Gastroesophageal sphincter (tissue), 4 donors: ENCODE data around the gene PLA1A. TPM values are rescaled to one million over a fixed set of nuclear protein-coding genes. Genes with fewer than 3 reads are reported as not detected.
"Not testable (repeated sequence)": the region's sequence is repeated elsewhere in the genome, so short reads cannot be mapped to it uniquely, and the experiment has no call there.

Experiments
- ATAC-seq: fragments of 150-250 bp; one replicate; pipeline ENCODE4 v1.9.1; 2016; ENCODE audit warnings: mild to moderate bottlenecking, moderate library complexity
- H3K27ac ChIP-seq, 4 donors: fragments of 200-600 bp; sonication (generic) in 3 of 4; 1 replicate in 3 of 4; 2 replicates in 1 of 4; pipeline ENCODE4 v1.5.1; 2016 to 2019
- H3K27me3 ChIP-seq: fragments of 200-600 bp; sonication (generic); one replicate; pipeline ENCODE4 v1.5.1; 2019
- H3K36me3 ChIP-seq, 2 donors: fragments of 200-600 bp; sonication (generic); one replicate each; pipeline ENCODE4 v1.5.1; 2019; ENCODE audit warnings: control low read depth in 1 of 2
- H3K4me1 ChIP-seq, 3 donors: fragments of 200-600 bp; sonication (generic); 1 replicate in 2 of 3; 2 replicates in 1 of 3; pipeline ENCODE4 v1.5.1; 2016 to 2019; ENCODE audit warnings: control low read depth in 2 of 3
- H3K4me3 ChIP-seq, 2 donors: fragments of 200-600 bp; sonication (generic); one replicate each; pipeline ENCODE4 v1.5.1; 2019; ENCODE audit warnings: mild to moderate bottlenecking in 1 of 2, moderate library complexity in 1 of 2
- H3K9me3 ChIP-seq, 3 donors: fragments of 200-600 bp; sonication (generic); one replicate each; pipeline ENCODE4 v1.5.1; 2017 to 2019; ENCODE audit warnings: control low read depth in 2 of 3
- EP300 ChIP-seq: sonication (generic); formaldehyde crosslinking; IDR thresholded peaks from one replicate; pipeline ENCODE4 v1.6.1; 2017; ENCODE audit warnings: antibody characterized with exemption, mild to moderate bottlenecking
- POLR2A ChIP-seq, 2 donors: fragments of 450-650 bp; IDR thresholded peaks; one replicate each; pipeline ENCODE4 v1.6.1; 2017; ENCODE audit warnings: antibody characterized with exemption in 2 of 2, mild to moderate bottlenecking in 2 of 2, moderate library complexity in 1 of 2
- POLR2AphosphoS5 ChIP-seq: sonication (generic); formaldehyde crosslinking; IDR thresholded peaks from one replicate; pipeline ENCODE4 v1.6.1; 2017; ENCODE audit warnings: antibody characterized with exemption
- WGBS, 2 donors: methylation state at CpG; one replicate each; pipeline ENCODE4 v1.1.5; 2018; ENCODE audit warnings: low coverage in 1 of 2; 5-methylcytosine and 5-hydroxymethylcytosine counted together
- total RNA-seq, 4 donors: library from RNA; depleted of rRNA; stranded (reverse); fragments of >200 nt; gene quantifications; one replicate each; pipeline ENCODE4 v1.1.0, GENCODE V29; 2016
- TF ChIP-seq, protein P1 (sequence below), 4 experiments: fragments of 200-600 bp in 2 of 4; fragments of 450-650 bp in 2 of 4; sonication (generic) in 1 of 4; IDR thresholded peaks; one replicate each; pipeline ENCODE4 v1.5.1; 2017 to 2019; ENCODE audit warnings: antibody characterized with exemption in 4 of 4, mild to moderate bottlenecking in 2 of 4, moderate library complexity in 2 of 4

Gene PLA1A, protein sequence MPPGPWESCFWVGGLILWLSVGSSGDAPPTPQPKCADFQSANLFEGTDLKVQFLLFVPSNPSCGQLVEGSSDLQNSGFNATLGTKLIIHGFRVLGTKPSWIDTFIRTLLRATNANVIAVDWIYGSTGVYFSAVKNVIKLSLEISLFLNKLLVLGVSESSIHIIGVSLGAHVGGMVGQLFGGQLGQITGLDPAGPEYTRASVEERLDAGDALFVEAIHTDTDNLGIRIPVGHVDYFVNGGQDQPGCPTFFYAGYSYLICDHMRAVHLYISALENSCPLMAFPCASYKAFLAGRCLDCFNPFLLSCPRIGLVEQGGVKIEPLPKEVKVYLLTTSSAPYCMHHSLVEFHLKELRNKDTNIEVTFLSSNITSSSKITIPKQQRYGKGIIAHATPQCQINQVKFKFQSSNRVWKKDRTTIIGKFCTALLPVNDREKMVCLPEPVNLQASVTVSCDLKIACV
- total RNA-seq = 1 to 10 TPM in 3 of 4 donors, under 1 TPM in 1; 0.50 to 1.8 (median 1.4) TPM

DNA sequence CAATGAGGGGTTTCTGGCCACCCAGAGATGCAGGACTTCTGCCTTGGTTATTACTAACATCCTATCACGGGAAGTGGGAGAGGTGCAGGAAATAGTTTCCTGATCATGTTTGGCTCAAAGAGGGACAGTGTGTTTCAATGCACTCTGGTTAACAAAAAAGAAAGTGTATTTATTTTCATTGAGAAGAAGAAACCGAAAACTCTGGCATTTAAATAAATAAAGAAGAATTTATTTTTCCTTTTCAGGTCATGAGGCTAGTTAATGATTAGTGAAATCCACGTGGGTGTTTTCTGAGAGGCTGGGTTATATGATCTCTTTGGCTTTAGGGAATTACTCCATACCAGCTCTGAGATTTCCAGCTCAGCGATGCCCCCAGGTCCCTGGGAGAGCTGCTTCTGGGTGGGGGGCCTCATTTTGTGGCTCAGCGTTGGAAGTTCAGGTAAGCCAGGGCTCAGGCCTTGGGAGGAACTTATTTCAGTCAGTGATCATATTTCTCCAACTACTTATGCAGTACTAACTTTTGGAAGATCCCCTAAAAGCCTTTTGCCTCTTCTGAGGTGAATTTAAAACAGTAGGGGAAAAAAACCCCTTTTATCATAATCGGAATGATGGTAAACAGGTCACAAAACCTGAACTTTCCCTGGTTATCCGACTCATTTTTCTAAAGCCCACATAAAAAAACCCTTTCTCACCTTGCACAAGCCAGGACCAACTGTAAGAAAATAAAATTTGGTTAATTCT is at the start of gene PLA1A:
Gene PLA1A, plus strand, starts transcription at position 338 of the 741 bp plus-strand sequence. Its CDS starts 29 bp downstream, at position 367.
- TF ChIP-seq, protein P1, sequence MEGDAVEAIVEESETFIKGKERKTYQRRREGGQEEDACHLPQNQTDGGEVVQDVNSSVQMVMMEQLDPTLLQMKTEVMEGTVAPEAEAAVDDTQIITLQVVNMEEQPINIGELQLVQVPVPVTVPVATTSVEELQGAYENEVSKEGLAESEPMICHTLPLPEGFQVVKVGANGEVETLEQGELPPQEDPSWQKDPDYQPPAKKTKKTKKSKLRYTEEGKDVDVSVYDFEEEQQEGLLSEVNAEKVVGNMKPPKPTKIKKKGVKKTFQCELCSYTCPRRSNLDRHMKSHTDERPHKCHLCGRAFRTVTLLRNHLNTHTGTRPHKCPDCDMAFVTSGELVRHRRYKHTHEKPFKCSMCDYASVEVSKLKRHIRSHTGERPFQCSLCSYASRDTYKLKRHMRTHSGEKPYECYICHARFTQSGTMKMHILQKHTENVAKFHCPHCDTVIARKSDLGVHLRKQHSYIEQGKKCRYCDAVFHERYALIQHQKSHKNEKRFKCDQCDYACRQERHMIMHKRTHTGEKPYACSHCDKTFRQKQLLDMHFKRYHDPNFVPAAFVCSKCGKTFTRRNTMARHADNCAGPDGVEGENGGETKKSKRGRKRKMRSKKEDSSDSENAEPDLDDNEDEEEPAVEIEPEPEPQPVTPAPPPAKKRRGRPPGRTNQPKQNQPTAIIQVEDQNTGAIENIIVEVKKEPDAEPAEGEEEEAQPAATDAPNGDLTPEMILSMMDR (IDR thresholded peaks at IDR 0.05) = no peak
- TF ChIP-seq POLR2AphosphoS5 = no peak
- no peak for TF ChIP-seq EP300
- TF ChIP-seq POLR2A (IDR thresholded peaks at IDR 0.05) = no peak
- Histone ChIP-seq H3K27ac (peak within 1 kb of the TSS in 3 of 4 donors; percentile 16 to 63 (median 32)), H3K36me3 (no peaks in the 10 kb centered on the region), H3K4me1 (peaks cover 0 to 10% (median 0%) of the 10 kb centered on the region in 3 donors), H3K4me3 (no peak within 1 kb of the TSS), H3K27me3 (no peaks in the 10 kb centered on the region), H3K9me3 (no peaks in the 10 kb centered on the region)
- no peak for ATAC-seq
- WGBS, 2 donors = 55 to 59% methylated on average over 6 to 7 of the region's 7 CpGs

DNA sequence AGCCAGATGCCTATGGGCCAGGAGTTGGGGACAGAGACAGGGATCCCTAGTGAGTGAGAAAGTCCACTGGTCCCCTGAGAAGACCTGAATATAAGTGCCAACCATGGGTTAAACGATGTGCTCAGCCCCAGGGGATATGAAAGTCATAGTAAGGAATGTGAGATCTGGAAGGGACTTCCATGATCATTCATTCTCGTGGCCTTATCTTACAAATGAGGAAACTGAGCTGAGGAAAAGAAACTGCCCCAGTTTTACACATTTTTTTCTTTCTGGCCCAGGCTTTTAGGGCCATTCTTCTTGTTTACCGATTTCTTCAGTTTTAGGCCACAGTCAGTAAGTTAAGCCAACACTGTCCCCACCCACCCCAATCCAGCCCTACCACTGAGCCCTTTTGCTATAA is 49.3 kb upstream of the PLA1A start:
- 43 to 50% methylated on average over 2 to 3 of the region's 3 CpGs for WGBS, 2 donors
- H3K36me3 ChIP-seq = no peaks in the 10 kb centered on the region

DNA sequence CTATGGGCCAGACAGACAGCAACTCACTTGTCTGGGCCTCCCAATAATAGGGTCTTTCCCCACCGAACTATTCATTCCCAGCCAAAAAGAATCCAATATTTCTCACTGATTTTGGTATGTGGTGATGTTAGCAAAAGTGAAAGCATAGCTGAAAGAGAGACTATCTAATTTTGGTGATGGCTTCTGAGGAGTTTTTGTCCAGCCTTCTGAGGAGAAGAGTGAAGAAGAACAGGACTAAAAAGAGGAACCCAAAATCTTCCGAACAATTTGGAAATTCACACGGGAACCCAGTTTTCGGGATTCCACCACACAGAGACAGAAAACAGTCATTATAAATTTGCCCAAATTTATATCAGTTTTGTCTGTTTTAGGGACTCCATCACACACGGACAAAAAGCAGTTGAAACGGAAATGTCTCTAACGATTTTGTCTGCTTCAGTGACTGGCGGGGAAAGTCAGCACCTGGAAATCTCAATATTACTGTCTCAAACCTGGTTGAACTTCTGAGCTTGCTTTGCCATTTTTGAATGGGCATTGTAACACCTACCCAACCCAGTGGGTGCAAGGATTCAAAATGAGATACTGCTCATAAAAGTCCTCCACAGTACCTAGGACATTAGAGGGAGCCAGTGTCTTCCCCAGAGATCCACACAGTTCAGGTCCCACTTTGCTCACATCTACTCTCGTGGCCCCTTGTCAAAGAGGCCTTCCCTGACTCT is 47.3 kb upstream of the PLA1A start:
- Histone ChIP-seq H3K9me3 (no peaks in the 10 kb centered on the region), H3K36me3 (no peaks in the 10 kb centered on the region), H3K27me3 (no peaks in the 10 kb centered on the region), H3K27ac (no peak overlapping the region), H3K4me3 (no peak overlapping the region), H3K4me1 (no peaks in the 10 kb centered on the region)
- TF ChIP-seq, protein P1 (IDR thresholded peaks at IDR 0.05) = no peak
- no peak for TF ChIP-seq POLR2A (IDR thresholded peaks at IDR 0.05)
- no peak for TF ChIP-seq POLR2AphosphoS5
- no peak for TF ChIP-seq EP300
- ATAC-seq = no peak
- 88 to 89% methylated on average over 8 to 9 of the region's 9 CpGs for WGBS, 2 donors

More for the DNA sequence above, 49.3 kb upstream of the PLA1A start:
- ATAC-seq = no peak
- Histone ChIP-seq H3K27me3 (no peaks in the 10 kb centered on the region), H3K4me3 (no peak overlapping the region), H3K4me1 (no peaks in the 10 kb centered on the region), H3K9me3 (no peaks in the 10 kb centered on the region), H3K27ac (no peak overlapping the region)
- TF ChIP-seq POLR2AphosphoS5 (no peak), EP300 (no peak), POLR2A (IDR thresholded peaks at IDR 0.05) (no peak)
- TF ChIP-seq, protein P1 (IDR thresholded peaks at IDR 0.05) = no peak

DNA sequence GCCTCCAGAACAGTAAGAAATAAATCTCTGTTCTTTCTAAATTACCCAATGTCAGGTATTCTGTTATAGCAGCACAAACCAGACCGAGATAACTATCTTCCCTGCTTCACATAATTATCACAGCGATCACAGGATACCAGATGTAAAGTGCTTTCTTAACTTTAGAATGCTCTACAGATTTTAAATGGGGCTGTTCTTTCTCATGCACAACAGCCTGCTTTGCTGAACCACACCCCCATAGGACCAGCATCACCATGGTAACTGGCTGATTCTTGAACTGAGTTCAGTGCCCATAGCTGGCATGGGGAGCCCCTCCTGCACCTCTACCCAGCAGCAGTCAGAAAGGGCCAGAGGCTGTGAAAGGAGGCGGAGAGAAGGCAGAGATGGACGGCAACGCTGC is 46.1 kb upstream of the PLA1A start:
- Histone ChIP-seq H3K27ac (no peak overlapping the region), H3K4me3 (no peak overlapping the region), H3K36me3 (no peaks in the 10 kb centered on the region), H3K27me3 (no peaks in the 10 kb centered on the region), H3K4me1 (no peaks in the 10 kb centered on the region), H3K9me3 (no peaks in the 10 kb centered on the region)
- no peak for ATAC-seq
- WGBS, 2 donors = 79% methylated on average over 2 of the region's 5 CpGs; no CpG with 5 or more reads in 1 of the 2 donors
- TF ChIP-seq, protein P1 (IDR thresholded peaks at IDR 0.05) = no peak

DNA sequence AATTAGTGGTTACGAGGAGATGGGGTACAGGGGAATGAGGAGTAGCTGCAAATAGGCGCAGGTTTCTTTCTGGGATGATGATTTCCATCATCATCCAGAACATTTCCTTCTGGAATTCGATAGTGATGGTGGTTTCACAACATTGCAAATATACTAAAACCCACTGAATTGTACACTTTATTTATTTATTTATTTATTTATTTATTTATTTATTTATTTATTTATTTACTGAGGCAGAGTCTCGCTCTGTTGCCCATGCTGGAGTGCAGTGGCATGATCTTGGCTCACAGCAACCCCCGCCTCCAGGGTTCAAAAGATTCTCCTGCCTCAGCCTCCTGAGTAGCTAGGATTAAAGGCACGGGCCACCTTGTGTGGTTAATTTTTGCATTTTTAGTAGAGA is 44.8 kb upstream of the PLA1A start:
- not testable (repeated sequence) for H3K4me3 ChIP-seq, H3K9me3 ChIP-seq, ATAC-seq, H3K27ac ChIP-seq, H3K27me3 ChIP-seq, H3K4me1 ChIP-seq, H3K36me3 ChIP-seq
- whole genome bisulfite sequencing, 2 donors = 93 to 98% methylated on average over 5 to 6 of the region's 6 CpGs
